ENCODE measurements around the gene PDE6D. TPM values are rescaled to one million over a fixed set of nuclear protein-coding genes. Genes with fewer than 3 reads are reported as not detected.

Gene PDE6D
- total RNA-seq, 5 donors from 2014 or later (not counting 1 experiment from before 2014, with no cell fraction given), result 17.4 to 33.1 (median 25.2) TPM

GRCh38 chr2:231685349-231686191, 95.5 kb downstream of the PDE6D start:
- Mint-ChIP-seq H3K9me3 (no peaks in the 10 kb centered on the region), H3K36me3 (no peaks in the 10 kb centered on the region), H3K4me3 (no peak overlapping the region), H3K27me3 (peaks cover 14 to 15% of the 10 kb centered on the region in 2 donors), H3K27ac (no peak overlapping the region), H3K4me1 (peaks cover 6 to 15% (median 14%) of the 10 kb centered on the region in 3 donors)
- Histone ChIP-seq H3K4me3 (ENCODE audit: control insufficient read depth in 1 of 2, extremely low read depth in 1 of 2, low read length in 1 of 2) (no peak overlapping the region), H3K27me3 (replicated peaks in 1 of 2; ENCODE audit: control insufficient read depth in 2 of 2, extremely low read depth in 1 of 2, insufficient read depth in 2 of 2, low read length in 1 of 2) (peaks cover 0 to 35% of the 10 kb centered on the region in 2 experiments), H3K9me3 (no peaks in the 10 kb centered on the region), H3K4me1 (ENCODE audit: control insufficient read depth in 1 of 2, extremely low read depth in 1 of 2, insufficient read depth in 2 of 2, low read length in 2 of 2) (peaks cover 2 to 11% of the 10 kb centered on the region in 2 experiments), H3K36me3 (ENCODE audit: control insufficient read depth in 2 of 2, extremely low read depth in 1 of 2, insufficient read depth in 1 of 2, low read length in 1 of 2) (no peaks in the 10 kb centered on the region), H3K27ac (ENCODE audit: low read length) (no peak overlapping the region)
- ChIA-PET POLR2A (no interaction called here), CTCF (interaction anchor here in 1 of 2 donors (0.9 to 1.4 kb wide), 4 partner anchors 10 to 29 kb away, joined by 3 to 4 read pairs (median 3); no protein-coding TSS in a partner anchor)
- DNase-seq, result no peak
- ATAC-seq (replicated peaks in 1 of 4), result no peak
- 87% methylated on average over 14 of the region's 20 CpGs for WGBS (ENCODE audit: insufficient coverage)

- H3K27ac Mint-ChIP-seq, result no peak overlapping the region
These were observed 96.5 kb downstream of the PDE6D start for GRCh38 chr2:231684314-231685223.

GRCh38 chr2:231683292-231684235, 97.5 kb downstream of the PDE6D start:
- H3K4me3 Mint-ChIP-seq, result no peak overlapping the region
- ATAC-seq (replicated peaks in 1 of 4), result no peak
- 86% methylated on average over 4 of the region's 8 CpGs for WGBS (ENCODE audit: insufficient coverage)
- H3K36me3 Mint-ChIP-seq, result no peaks in the 10 kb centered on the region
- H3K27me3 ChIP-seq (replicated peaks in 1 of 2; ENCODE audit: control insufficient read depth in 2 of 2, extremely low read depth in 1 of 2, insufficient read depth in 2 of 2, low read length in 1 of 2), result peaks cover 0 to 43% of the 10 kb centered on the region in 2 experiments
- no peak overlapping the region for H3K27ac ChIP-seq (ENCODE audit: low read length)
- no peaks in the 10 kb centered on the region for H3K36me3 ChIP-seq (ENCODE audit: control insufficient read depth in 2 of 2, extremely low read depth in 1 of 2, insufficient read depth in 1 of 2, low read length in 1 of 2)
- no peak for DNase-seq
- peaks cover 14 to 24% of the 10 kb centered on the region in 2 donors for H3K27me3 Mint-ChIP-seq
- H3K27ac Mint-ChIP-seq, result no peak overlapping the region
- peaks cover 2 to 11% of the 10 kb centered on the region in 2 experiments for H3K4me1 ChIP-seq (ENCODE audit: control insufficient read depth in 1 of 2, extremely low read depth in 1 of 2, insufficient read depth in 2 of 2, low read length in 2 of 2)
- CTCF ChIA-PET, result interaction anchor here (0.6 to 0.8 kb wide), 6 partner anchors 11 to 70 kb away, joined by 3 to 9 read pairs (median 3); no protein-coding TSS in a partner anchor
- no peak overlapping the region for H3K4me3 ChIP-seq (ENCODE audit: control insufficient read depth in 1 of 2, extremely low read depth in 1 of 2, low read length in 1 of 2)
- POLR2A ChIA-PET, result interaction anchor here (0.6 to 1.0 kb wide), 4 partner anchors 13 to 315 kb away, joined by 3 to 7 read pairs (median 4); no protein-coding TSS in a partner anchor
- H3K4me1 Mint-ChIP-seq, result peaks cover 9 to 18% (median 14%) of the 10 kb centered on the region in 3 donors
- H3K9me3 Mint-ChIP-seq, result no peaks in the 10 kb centered on the region
- H3K9me3 ChIP-seq, result no peaks in the 10 kb centered on the region

More at GRCh38 chr2:231684314-231685223, 96.5 kb downstream of the PDE6D start:
- Histone ChIP-seq H3K4me3 (ENCODE audit: control insufficient read depth in 1 of 2, extremely low read depth in 1 of 2, low read length in 1 of 2) (no peak overlapping the region), H3K36me3 (ENCODE audit: control insufficient read depth in 2 of 2, extremely low read depth in 1 of 2, insufficient read depth in 1 of 2, low read length in 1 of 2) (no peaks in the 10 kb centered on the region), H3K4me1 (ENCODE audit: control insufficient read depth in 1 of 2, extremely low read depth in 1 of 2, insufficient read depth in 2 of 2, low read length in 2 of 2) (peaks cover 2 to 11% of the 10 kb centered on the region in 2 experiments), H3K27ac (ENCODE audit: low read length) (no peak overlapping the region), H3K9me3 (no peaks in the 10 kb centered on the region), H3K27me3 (replicated peaks in 1 of 2; ENCODE audit: control insufficient read depth in 2 of 2, extremely low read depth in 1 of 2, insufficient read depth in 2 of 2, low read length in 1 of 2) (peaks cover 0 to 44% of the 10 kb centered on the region in 2 experiments)
- 65% methylated on average over 13 of the region's 22 CpGs for WGBS (ENCODE audit: insufficient coverage)
- H3K36me3 Mint-ChIP-seq, result no peaks in the 10 kb centered on the region
- H3K27me3 Mint-ChIP-seq, result peaks cover 14 to 24% of the 10 kb centered on the region in 2 donors
- ATAC-seq (replicated peaks in 1 of 4) (no peak), DNase-seq (no peak)
- H3K9me3 Mint-ChIP-seq, result no peaks in the 10 kb centered on the region
- POLR2A ChIA-PET, result interaction anchor here in 1 of 2 donors (0.6 to 1.0 kb wide), 2 partner anchors 22 to 34 kb away, joined by 3 read pairs; no protein-coding TSS in a partner anchor
- H3K4me1 Mint-ChIP-seq, result peaks cover 6 to 18% (median 14%) of the 10 kb centered on the region in 3 donors
- no peak overlapping the region for H3K4me3 Mint-ChIP-seq
- CTCF ChIA-PET, result interaction anchor here (0.6 to 1.0 kb wide), 5 partner anchors 11 to 154 kb away, joined by 3 to 9 read pairs (median 3); partner anchors contain the start of gene NMUR1 (in 1 of the 2)

- POLR2A ChIA-PET, result no interaction called here
- Histone ChIP-seq H3K27me3 (replicated peaks in 1 of 2; ENCODE audit: control insufficient read depth in 2 of 2, extremely low read depth in 1 of 2, insufficient read depth in 2 of 2, low read length in 1 of 2) (peaks cover 0 to 43% of the 10 kb centered on the region in 2 experiments), H3K4me3 (ENCODE audit: control insufficient read depth in 1 of 2, extremely low read depth in 1 of 2, low read length in 1 of 2) (no peak overlapping the region), H3K36me3 (ENCODE audit: control insufficient read depth in 2 of 2, extremely low read depth in 1 of 2, insufficient read depth in 1 of 2, low read length in 1 of 2) (no peaks in the 10 kb centered on the region), H3K4me1 (ENCODE audit: control insufficient read depth in 1 of 2, extremely low read depth in 1 of 2, insufficient read depth in 2 of 2, low read length in 2 of 2) (peaks cover 2 to 11% of the 10 kb centered on the region in 2 experiments), H3K27ac (ENCODE audit: low read length) (no peak overlapping the region), H3K9me3 (no peaks in the 10 kb centered on the region)
- CTCF ChIA-PET, result interaction anchor here (0.8 to 1.3 kb wide), 3 partner anchors 31 to 32 kb away, joined by 3 read pairs; no protein-coding TSS in a partner anchor
- DNase-seq, result no peak
- no peaks in the 10 kb centered on the region for H3K36me3 Mint-ChIP-seq
- no peak overlapping the region for H3K27ac Mint-ChIP-seq
- peaks cover 9 to 16% (median 16%) of the 10 kb centered on the region in 3 donors for H3K4me1 Mint-ChIP-seq
- no peaks in the 10 kb centered on the region for H3K9me3 Mint-ChIP-seq
- H3K4me3 Mint-ChIP-seq, result peak overlapping the region in 1 of 3 donors; percentile 59
- ATAC-seq (replicated peaks in 1 of 4), result no peak
- WGBS (ENCODE audit: insufficient coverage), result 91% methylated on average over 9 of the region's 11 CpGs
- H3K27me3 Mint-ChIP-seq, result peaks cover 14 to 25% of the 10 kb centered on the region in 2 donors
These were observed 98.3 kb downstream of the PDE6D start for GRCh38 chr2:231682603-231683291.

Data from T-cell (primary cell).